Measurements from ENCODE around the gene ADAMTS15. TPM values are rescaled to one million over a fixed set of nuclear protein-coding genes. Genes with fewer than 3 reads are reported as not detected.
A peak's percentile ranks its signal among the peaks of the same experiment; 100 is the strongest.

Gene ADAMTS15
- total RNA-seq, 1 donor from 2014 or later = 4.7 TPM

GRCh38 chr11:130420478-130421198 is 27.8 kb upstream of the ADAMTS15 start:
- no peak for DNase-seq

DNA sequence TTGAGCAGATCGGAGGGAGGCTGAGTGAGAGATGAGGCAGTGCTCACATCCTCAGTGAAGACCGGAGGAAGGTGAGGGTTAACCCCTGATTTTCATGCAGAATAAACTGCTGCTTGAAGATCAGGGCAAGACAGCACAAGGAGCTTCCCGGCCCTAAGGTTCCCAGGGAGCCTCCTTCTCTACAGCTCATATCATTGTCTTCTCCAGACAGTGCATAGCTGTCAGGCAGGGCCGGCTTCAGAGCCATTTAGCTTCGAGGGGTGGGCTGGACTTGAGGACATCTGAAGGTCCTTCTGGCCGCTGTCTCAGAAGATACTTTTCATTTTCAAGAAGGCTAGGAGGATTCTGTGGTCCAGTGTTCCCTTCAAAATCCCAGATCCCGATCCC is 27.3 kb upstream of the ADAMTS15 start:
- no peak for DNase-seq

DNA sequence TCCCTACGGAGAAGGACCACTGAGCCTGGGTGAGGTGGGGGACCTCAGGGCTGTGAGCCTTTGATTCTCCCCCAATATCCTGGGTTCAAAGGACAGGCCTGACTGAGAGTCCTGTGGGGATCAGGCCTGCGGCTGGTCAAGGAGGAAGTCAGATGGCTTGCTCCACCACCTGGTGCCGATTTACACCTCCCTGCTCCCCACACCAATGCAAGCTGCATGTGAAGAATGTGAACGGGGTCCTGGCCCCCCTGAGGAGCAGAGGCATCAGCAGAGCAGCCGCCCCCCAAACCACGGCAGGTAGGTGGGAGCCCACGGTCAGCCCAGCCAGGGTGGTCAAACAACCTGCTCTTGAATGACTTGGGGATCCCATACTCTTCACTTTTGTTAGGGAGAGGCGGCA is 26.7 kb upstream of the ADAMTS15 start:
- DNase-seq = no peak

DNA sequence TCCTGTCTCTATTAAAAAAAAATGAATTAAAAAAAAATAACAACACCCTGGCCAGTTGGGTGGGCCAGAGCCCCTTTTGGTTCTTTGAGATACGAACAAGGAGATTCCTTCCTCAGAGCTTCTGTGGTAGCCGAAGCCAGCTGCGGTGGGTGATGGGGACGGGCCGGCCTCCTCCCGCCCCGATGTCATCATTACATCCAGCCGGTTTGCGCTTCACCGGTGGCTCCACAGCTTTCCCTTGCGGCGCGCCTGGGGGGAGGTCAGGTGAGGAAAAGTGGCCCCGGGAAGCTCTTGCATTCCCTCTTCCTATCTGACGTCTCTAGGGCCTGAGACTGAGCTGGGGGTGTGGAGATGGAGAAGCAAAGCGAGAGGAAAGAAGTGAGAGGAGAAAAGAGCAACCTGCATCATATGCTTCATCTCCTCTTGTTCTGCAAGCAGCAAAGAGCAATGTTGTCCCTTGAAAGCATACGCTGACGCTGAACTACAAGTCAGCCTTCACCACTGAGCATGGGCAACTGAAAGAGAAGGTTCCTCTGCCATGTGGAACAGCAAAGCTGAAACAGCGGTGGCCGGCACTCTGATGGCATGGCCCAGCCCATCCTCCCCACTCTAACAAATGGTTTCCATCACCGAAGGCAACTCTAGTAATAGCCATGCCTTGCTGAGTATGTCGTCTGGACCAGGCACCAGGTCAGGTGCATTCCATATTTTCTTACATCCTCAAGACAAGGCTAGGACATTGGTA is 26.0 kb upstream of the ADAMTS15 start:
- DNase-seq = no peak

DNA sequence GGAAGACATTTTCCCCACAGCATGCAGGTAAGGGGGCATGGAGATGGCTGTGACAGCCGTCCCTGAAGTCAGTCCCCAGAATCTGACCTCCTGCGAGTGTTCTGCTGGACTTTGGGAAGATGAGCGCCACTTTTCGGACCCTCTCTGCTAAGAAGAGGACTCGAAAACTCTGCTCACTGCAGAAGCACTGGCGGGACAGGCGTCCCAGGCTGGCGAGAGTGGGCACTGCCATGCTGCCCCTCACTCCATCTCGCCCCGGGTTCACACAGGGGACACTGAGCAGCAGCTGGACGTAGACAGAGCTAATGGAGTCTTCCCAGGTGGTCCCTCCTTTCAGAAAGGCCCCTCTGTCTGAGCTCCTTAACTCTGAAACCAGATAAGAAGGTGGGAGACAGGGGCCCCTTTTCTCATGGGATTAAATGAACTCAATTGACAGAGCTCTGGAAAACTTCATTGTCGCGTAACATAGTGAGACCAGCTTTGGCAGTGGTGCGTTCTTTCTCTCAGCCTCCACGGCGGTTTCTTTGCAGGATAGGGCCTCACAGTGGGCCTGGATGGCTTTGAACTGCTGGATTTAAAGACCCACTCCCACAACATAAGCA is 24.8 kb upstream of the ADAMTS15 start:
- DNase-seq = no peak

DNA sequence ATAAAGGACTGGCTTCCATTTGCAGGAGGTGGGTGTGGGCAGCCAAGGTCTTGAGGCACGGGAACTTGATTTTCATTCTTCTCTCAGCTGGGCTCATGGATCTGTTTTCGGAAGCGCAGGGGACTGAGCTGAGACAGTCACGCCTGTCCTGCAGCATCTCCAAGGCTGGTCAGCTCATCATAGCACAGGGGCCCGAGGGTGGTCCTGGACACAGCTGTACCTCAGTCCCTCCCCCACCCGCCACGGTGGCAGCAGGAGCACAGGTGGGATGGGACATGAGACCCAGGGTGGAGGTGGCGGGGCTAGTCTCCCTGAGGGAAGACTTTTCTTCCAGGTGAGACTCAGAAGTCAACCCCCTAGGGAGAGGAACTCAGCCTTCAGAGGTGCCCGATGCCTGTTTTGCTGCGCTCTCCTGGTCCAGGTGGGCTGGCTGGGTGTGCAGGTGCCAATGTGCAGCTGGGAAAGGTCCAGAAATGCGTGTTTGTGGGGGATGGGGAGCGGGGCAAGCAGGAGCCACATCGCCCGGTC is 23.8 kb upstream of the ADAMTS15 start:
- DNase-seq = no peak

DNA sequence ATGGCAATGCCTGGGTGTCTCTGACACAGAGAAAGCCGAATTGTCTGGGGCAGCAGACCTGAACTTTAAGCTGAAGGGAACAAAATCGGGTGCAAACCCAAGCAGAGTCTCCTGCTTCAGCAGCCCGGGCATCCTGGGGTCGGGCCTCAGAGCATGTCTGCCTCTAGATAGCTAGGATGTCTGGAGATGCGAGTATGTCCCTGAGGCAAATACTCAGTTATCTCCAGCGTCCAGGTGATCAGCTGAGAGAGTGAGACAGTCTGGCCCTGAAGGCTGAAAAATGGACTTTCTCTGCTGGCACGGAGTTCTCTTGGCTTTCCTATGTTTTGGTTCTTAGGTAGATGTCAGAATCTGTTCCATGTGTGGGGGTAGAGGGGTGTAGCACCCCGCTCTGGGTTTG is 23.3 kb upstream of the ADAMTS15 start:
- DNase-seq = no peak

DNA sequence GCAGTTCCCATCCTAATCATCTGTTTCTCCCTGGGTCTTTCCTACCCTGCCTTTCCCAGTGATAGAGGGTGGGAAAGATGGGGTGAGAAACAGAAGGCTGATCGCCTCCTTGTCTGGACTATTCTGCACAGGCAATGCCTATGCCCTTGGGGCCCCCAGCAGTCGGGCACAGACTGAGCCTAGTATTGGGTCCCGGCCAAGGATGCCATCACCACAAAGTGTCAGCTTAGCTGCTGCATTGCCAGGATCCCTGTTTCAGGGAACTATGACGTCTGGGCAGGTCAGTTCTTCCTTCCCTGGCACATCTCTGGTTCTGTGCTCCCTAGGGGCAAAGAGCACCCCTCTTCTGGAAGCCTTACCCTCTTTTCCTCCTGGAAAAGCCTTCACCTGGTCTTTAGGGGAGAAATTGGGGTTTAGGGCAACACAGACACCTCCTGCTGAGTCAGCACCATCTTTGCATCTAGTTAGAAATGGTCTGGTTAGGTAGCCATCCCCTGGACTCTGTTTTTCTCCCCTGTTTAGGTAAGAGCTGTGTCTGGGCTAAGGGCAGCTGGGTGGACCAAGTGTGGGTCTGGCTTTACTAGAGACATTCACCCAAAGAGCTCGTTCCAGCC is 22.1 kb upstream of the ADAMTS15 start:
- DNase-seq = peak; percentile 31

- no peak for DNase-seq
These were observed 21.6 kb upstream of the ADAMTS15 start for GRCh38 chr11:130426837-130427341.

GRCh38 chr11:130427581-130428315 is 20.7 kb upstream of the ADAMTS15 start:
- peak; percentile 52 for DNase-seq

- DNase-seq = no peak
These were observed 19.9 kb upstream of the ADAMTS15 start, which contains the start of gene ADAMTS8 for GRCh38 chr11:130428316-130429119. TSS of gene ADAMTS8 (minus strand) at chr11:130428609. CDS start at chr11:130428286, 323 bp downstream.

DNA sequence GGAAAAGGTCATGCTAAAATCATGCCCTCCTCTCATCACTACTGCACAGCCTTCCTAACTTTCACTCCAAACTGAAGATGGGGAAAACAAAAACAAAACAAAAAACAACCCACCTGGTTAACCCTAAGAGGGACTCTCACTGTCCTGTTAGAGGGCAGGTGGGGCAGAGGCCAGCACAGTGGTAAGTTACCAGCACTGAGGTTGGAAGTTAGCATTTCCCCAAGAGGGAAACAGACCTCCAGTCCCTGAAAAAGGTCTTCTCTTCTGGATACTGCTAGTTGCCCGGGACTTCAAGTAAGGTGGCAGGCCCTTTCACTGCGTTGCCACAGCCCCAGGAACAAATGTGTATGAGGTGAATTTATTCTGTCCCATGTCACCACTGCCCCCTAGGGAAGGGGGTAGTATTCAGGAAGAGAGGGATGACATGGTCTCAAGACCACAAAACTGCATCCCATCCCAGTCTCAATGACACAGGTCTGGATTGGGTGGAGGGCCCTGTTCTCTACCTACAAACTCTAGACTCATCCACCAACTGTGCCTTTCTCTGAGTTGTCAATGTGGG is 19.2 kb upstream of the ADAMTS15 start:
- no peak for DNase-seq

DNA sequence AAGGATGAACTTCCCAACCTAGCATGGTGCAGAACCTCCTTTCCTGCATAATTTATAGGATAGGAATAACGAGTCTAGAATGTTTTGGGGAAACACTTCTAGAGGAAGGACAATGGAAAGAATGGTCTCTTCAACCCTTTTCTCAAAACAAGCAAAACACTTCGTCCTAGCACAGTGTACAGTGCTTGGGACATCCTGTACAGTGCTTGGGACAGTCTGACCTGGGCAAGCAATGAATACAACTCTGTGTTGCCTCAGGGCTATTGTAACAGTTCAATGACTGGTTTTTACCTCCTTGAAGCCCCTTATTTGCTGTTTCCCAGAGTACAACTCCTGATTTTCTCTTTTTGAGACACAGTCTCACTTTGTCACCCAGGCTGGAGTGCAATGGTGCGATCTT is 18.5 kb upstream of the ADAMTS15 start:
- DNase-seq = no peak

DNA sequence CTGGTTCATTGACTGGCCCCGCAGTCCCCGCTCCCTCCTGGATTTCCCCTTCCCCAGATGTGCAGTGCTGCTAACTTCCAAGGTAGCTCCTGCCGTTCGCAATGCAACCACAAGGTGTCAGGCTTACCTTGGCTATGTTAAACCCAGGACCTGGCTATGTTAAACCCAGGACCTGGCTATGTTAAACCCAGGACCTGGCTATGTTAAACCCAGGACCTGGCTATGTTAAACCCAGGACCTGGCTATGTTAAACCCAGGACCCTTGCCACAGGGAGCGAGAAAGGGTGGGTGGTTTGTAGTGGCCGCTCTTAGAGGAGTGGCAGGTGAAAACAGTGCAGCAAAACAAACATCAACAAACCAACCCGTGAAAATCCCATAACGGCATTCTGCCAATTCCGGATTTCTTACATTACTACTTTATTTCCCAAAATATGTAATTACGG is 17.1 kb upstream of the ADAMTS15 start:
- peak; percentile 27 for DNase-seq

- no peak for DNase-seq
These were observed 16.6 kb upstream of the ADAMTS15 start for GRCh38 chr11:130431801-130432200.

GRCh38 chr11:130433357-130433756 is 15.1 kb upstream of the ADAMTS15 start:
- no peak for DNase-seq

GRCh38 chr11:130434521-130435223 is 13.8 kb upstream of the ADAMTS15 start:
- peak; percentile 52 for DNase-seq

DNA sequence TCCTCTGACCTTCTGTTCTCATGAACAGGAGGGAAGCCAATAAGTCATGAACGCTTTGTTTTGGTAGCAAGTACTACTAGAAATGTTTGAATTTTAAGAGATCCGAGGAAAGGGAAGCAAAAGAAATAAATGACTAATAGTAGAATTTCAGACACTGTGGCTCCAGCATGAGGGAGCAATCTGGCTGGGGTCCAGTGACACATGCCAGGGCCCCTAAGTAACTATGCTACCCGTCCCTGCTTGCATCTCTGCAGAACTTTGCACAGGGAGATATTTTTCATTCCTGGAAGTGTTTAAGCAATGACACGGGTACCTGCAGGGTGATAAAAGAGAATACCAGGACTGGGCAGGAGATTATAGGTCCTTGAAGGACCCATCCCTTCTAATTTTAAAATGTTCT is 12.8 kb upstream of the ADAMTS15 start:
- DNase-seq = no peak

DNA sequence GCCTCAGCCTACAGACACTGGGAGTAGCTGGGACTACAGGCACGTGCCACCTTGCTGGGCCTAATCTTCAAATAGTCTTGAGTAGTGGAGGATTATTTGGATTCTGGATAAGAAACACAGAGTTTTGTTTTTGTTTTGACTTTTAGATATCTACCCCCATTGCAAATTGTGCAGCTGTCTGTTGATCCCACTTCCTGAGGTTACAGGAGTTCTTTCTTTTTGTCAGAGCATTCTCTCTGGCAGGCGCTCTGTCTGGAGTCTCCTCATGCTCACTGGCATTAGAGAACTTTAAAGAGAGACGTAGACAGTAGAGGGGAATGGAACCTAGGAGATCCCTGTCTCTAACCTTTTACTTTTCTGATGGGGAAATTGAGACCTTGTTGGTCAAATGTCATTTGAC is 12.3 kb upstream of the ADAMTS15 start:
- DNase-seq = no peak

- DNase-seq = no peak
These were observed 10.6 kb upstream of the ADAMTS15 start for GRCh38 chr11:130437848-130438247.

Measured in occipital lobe (tissue), 2 donors.